GM12865 (cell line): ENCODE results near the gene UBE2K.

Experiments used
- DNase-seq: peaks from one replicate; pipeline ENCODE4 v3.0.0; 2010; ENCODE audit warnings: low read depth
- H3K4me3 ChIP-seq: 2 replicates; pipeline ENCODE4 v1.5.1; 2011; ENCODE audit warnings: mild to moderate bottlenecking, low read depth, low read length, control low read depth
- CTCF ChIP-seq: IDR thresholded peaks from 2 replicates; pipeline ENCODE4 v1.5.1; 2011; ENCODE audit warnings: low read length, control low read depth, low read depth, inconsistent platforms; ENCODE audit not compliant: insufficient read depth; ENCODE audit errors: missing control alignments

The UBE2K gene

GRCh38 chr4:39814403-39815185 is 116.7 kb downstream of the UBE2K start:
- no peak for TF ChIP-seq CTCF
- DNase-seq: peak; percentile 22
- H3K4me3 ChIP-seq: no peak overlapping the region

- no peak for DNase-seq
- no peak for TF ChIP-seq CTCF
- H3K4me3 ChIP-seq: no peak overlapping the region
Observed at GRCh38 chr4:39818646-39819045, 120.7 kb downstream of the UBE2K start.

- DNase-seq: no peak
- TF ChIP-seq CTCF: no peak
- no peak overlapping the region for H3K4me3 ChIP-seq
Observed at GRCh38 chr4:39820186-39820585, 122.2 kb downstream of the UBE2K start.

- DNase-seq: no peak
- no peak for TF ChIP-seq CTCF
- H3K4me3 ChIP-seq: no peak overlapping the region
Observed at GRCh38 chr4:39821951-39822350, 124.0 kb downstream of the UBE2K start.

- no peak for TF ChIP-seq CTCF
- H3K4me3 ChIP-seq: no peak overlapping the region
- no peak for DNase-seq
Observed at GRCh38 chr4:39822662-39823061, 124.7 kb downstream of the UBE2K start.

GRCh38 chr4:39823191-39823590 is 125.3 kb downstream of the UBE2K start:
- TF ChIP-seq CTCF: no peak
- H3K4me3 ChIP-seq: no peak overlapping the region
- no peak for DNase-seq

- no peak overlapping the region for H3K4me3 ChIP-seq
- no peak for TF ChIP-seq CTCF
- no peak for DNase-seq
Observed at GRCh38 chr4:39825090-39825489, 127.2 kb downstream of the UBE2K start.
